T-helper 22 cell (primary cell): ENCODE results near the gene OR8B4.
"Not testable (repeated sequence)": the region's sequence is repeated elsewhere in the genome, so short reads cannot be mapped to it uniquely, and the experiment has no call there.

Source experiments
- DNase-seq: peaks from one replicate; pipeline ENCODE4 v3.0.0-alpha.2; 2020; ENCODE audit warnings: low read depth

OR8B4 gene

GRCh38 chr11:124405581-124405980 lies 19.1 kb downstream of the OR8B4 start:
- DNase-seq, result no peak

DNA sequence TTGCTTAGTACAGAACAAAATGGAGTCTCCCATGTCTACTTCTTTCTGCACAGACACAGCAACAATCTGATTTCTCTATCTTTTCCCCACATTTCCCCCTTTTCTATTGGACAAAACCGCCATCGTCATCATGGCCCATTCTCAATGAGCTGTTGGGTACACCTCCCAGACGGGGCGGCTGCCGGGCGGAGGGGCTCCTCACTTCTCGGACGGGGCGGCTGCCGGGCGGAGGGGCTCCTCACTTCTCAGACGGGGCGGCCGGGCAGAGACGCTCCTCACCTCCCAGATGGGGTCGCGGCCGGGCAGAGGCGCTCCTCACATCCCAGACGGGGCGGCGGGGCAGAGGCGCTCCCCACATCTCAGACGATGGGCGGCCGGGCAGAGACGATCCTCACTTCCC lies 21.5 kb downstream of the OR8B4 start:
- DNase-seq, result not testable (repeated sequence)

DNA sequence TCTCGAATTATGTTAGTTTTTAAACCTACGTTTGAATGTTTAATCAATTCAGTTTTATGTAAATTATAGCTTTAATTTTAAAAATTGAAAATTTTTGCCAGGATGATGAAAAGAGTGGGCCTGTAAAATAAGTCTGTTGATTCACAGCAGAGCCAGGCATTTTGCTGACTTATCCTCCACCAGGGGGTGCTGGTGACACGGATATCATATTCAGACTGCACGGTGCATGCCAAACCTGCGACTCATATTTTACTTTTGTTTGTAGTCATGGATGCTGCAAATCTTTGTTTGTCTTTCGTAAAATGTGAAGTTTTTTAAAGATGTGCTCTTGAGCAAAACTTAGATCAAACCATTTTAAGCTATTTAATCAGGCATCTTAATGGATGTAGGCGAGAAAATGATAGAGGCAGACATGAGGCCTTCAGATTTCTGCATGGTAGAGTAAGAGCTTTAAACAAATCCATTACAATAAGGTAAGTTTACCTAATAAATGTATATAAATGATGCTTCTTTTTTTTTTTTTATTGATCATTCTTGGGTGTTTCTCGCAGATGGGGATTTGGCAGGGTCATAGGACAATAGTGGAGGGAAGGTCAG lies 22.2 kb downstream of the OR8B4 start:
- DNase-seq, result no peak

DNA sequence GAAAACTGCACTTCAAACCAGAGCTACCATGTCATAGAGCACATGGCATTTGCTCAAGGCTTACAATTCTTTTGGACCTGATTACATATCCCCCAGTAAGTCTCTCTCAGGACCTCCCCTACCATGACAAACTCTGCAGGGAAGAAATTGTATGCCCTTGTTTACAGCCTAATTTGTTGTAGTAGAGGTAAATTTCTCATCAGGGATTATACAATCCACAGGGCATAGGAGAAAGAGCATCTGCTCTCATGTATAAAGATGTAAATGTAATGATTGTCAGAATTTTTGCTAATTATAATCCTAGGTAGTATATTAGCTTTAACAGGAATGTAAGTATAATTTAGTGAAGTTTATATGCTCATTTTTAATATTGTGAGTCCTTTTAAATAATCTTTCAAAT lies 25.7 kb downstream of the OR8B4 start, which contains the start of gene OR8B3:
Gene OR8B3 (minus strand): TSS at position 101 of the 400 bp plus-strand sequence. CDS start 1,673 bp downstream, outside the sequence.
- DNase-seq, result no peak

DNA sequence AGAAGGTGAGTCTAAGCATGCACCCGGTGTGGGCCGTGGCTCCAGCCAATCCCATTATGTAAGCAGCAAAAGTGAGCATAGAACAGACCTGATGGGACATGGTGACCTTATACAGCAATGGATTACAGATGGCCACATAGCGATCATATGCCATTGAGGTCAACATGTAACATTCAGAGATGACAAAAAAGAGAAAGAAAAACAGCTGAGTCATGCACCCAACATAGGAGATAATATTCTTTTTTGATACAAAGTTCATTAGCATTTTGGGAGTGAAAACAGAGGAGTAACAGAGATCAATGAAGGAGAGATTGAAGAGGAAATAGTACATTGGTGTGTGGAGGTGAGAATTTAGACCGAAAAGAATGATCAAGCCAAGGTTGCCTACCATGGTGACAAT lies 27.8 kb downstream of the OR8B4 start:
- not testable (repeated sequence) for DNase-seq

- DNase-seq, result no peak
Measured at GRCh38 chr11:124394408-124394807, 30.3 kb downstream of the OR8B4 start.

GRCh38 chr11:124384399-124384798 lies 40.3 kb downstream of the OR8B4 start, which contains the start of gene OR8B2:
TSS of gene OR8B2 (minus strand) at chr11:124384499. CDS start at chr11:124383343, 1,156 bp downstream.
- DNase-seq, result no peak

DNA sequence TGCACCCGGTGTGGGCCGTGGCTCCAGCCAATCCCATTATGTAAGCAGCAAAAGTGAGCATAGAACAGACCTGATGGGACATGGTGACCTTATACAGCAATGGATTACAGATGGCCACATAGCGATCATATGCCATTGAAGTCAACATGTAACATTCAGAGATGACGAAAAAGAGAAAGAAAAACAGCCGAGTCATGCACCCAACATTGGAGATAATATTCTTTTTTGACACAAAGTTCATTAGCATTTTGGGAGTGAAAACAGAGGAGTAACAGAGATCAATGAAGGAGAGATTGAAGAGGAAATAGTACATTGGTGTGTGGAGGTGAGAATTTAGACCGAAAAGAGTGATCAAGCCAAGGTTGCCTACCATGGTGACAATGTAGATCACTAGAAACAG lies 41.8 kb downstream of the OR8B4 start:
- DNase-seq, result not testable (repeated sequence)

GRCh38 chr11:124380585-124380984 lies 44.1 kb downstream of the OR8B4 start:
- DNase-seq, result no peak

- no peak for DNase-seq
Measured at GRCh38 chr11:124376280-124376679, 48.4 kb downstream of the OR8B4 start.
